ENCODE measurements around the gene QPCT.
A peak's percentile ranks its signal among the peaks of the same experiment; 100 is the strongest.
"Not testable (repeated sequence)": the region's sequence is repeated elsewhere in the genome, so short reads cannot be mapped to it uniquely, and the experiment has no call there.

The QPCT gene

DNA sequence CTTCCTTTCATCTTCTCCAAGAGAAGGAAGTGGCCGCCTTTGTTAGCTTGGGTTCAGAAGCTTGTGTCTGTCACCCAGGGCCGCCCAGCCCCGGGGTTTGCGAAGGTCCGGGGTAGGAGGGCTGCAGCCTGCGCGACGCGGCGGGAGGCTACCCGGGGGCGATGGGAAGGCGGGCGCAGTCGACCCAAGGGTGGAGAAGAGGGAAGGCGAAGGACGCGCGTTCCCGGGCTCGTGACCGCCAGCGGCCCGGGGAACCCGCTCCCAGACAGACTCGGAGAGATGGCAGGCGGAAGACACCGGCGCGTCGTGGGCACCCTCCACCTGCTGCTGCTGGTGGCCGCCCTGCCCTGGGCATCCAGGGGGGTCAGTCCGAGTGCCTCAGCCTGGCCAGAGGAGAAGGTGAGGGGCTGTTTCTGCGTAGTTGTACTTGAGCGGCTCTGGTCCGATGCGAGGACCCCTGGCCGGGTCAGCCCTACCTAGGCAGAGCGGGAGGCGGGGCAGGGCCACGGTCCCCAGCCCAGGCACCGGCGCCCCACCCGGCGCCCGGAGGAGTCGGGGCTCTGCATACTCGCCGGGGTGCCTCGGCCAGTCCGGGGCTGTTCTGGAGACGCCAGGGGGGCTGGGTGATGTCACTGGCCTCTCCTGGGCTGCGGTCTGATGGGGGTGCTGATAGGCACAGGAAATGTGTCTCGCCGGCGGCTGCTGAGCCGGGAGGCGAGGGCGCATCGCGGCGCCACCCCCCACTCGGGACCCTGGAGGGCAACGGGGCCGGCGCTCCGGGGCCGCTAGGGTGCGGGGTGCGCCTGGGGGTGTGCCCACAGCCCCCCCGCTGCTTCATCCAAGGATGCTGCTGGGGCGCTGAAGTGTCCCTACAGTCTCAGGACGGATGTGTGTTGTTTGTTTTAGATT lies at the start of gene QPCT:
Gene QPCT, plus strand, starts transcription at position 178 of the 909 bp plus-strand sequence. Its CDS starts 102 bp downstream, at position 280.
- DNase-seq, result peak; percentile 81

DNA sequence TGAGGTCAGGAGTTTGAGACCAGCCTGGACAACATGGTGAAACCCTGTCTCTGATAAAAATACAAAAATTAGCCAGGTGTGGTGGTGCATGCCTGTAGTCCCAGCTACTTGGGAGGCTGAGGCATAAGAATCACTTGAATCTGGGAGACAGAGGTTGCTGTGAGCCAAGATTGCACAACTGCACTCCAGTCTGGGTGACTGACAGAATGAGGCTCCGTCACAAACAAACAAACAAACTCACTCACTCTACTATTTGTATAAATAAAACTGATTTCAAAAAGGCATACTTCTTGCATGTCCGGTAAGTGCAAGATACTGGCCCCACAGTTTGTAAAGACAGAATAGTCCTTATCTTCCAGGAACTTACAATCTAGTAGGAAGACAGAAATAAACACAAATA lies 49.6 kb upstream of the QPCT start:
- DNase-seq, result not testable (repeated sequence)

DNA sequence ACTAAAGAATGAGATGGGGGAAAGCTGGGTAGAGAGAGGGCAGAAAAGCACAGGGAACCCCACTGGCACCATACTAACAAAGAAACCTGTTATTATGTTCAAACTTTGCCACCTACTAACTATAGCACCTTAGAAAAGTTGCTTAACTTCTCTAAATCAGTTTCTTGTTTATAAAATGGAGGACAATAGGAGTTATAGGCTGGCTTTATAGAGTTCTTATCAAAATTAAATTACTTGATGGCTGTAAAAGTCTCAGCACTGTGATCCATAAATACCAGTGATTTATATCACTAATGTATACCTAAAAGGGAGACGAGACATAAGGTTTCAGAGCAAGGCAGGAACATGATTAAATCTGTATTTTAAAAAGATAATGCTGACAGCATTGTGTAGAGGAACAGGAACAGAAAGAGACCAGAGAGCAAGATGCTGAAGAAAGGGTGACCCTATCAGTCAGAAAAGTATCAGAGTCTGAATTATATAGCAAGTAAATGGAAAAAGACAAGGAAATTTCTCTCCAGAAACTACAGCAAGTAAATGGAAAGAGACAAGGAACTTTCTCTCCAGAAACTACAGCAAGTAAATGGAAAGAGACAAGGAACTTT lies 48.9 kb upstream of the QPCT start:
- no peak for DNase-seq

GRCh38 chr2:37297632-37298031 lies 46.8 kb upstream of the QPCT start:
- DNase-seq, result no peak

GRCh38 chr2:37300146-37300545 lies 44.3 kb upstream of the QPCT start:
- no peak for DNase-seq

- DNase-seq, result no peak
Measured at GRCh38 chr2:37300578-37300977, 43.9 kb upstream of the QPCT start.

- peak; percentile 28 for DNase-seq
Measured at GRCh38 chr2:37301408-37301807, 43.0 kb upstream of the QPCT start.

- no peak for DNase-seq
Measured at GRCh38 chr2:37302701-37303252, 41.7 kb upstream of the QPCT start.

GRCh38 chr2:37306024-37306423 lies 38.4 kb upstream of the QPCT start:
- DNase-seq, result no peak

- no peak for DNase-seq
Measured at GRCh38 chr2:37307500-37307899, 36.9 kb upstream of the QPCT start.

- DNase-seq, result no peak
Measured at GRCh38 chr2:37315364-37315763, 29.1 kb upstream of the QPCT start.

DNA sequence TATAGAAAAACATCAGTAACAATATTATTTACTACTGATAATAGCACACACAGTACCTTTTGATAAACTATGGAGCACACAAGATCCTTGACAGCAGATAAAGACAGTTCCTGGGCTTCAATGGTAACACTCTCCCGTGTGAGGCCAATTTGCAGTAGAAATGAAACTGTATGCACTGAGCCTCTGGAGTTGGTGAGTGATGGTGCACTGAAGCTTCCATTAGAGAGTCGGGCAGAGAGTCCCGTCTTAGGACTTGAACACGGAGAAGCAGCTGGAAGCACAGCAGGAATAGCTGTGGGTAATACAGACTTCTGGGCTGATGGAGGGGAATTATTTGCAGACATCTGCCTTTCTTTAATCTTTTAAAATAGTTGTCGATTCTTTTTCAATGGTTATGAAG lies 28.2 kb upstream of the QPCT start:
- no peak for DNase-seq

DNA sequence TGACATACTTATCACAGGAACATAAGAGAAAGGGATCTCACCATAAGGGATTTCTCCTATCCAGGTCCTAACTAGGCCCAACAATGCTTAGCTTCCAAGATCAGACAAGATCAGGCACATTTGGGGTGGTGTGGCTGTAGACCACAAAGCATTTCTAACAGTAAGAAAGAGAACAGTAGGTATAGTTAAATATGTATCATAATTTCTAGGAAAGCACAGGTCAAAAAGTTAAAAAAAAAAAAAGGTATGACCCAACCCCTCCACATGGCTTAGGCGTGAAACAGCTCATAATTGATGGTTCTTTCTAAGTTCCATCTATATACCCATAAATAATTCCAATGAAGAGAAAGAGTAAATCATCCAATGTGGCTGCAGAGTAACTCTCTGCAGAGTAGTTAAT lies 26.7 kb upstream of the QPCT start:
- DNase-seq, result no peak

DNA sequence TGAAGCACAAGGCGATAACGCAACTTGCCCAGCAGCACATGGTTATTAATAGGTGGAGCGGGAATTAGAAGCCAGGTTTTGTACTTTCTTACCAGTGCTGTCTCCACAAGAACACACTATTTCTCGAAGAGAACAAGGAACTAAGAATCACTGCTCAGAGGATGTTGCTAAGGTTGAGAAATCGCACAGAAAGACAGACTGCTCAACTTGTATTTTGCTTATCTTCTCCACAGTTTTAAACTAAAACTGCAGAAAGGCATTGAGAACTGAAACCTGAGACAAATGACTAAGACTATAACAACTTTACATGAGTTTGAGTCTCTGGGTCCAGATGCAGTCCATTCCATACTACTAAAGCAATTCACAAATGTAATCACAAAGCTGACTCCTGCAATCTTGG lies 26.0 kb upstream of the QPCT start:
- peak; percentile 39 for DNase-seq

DNA sequence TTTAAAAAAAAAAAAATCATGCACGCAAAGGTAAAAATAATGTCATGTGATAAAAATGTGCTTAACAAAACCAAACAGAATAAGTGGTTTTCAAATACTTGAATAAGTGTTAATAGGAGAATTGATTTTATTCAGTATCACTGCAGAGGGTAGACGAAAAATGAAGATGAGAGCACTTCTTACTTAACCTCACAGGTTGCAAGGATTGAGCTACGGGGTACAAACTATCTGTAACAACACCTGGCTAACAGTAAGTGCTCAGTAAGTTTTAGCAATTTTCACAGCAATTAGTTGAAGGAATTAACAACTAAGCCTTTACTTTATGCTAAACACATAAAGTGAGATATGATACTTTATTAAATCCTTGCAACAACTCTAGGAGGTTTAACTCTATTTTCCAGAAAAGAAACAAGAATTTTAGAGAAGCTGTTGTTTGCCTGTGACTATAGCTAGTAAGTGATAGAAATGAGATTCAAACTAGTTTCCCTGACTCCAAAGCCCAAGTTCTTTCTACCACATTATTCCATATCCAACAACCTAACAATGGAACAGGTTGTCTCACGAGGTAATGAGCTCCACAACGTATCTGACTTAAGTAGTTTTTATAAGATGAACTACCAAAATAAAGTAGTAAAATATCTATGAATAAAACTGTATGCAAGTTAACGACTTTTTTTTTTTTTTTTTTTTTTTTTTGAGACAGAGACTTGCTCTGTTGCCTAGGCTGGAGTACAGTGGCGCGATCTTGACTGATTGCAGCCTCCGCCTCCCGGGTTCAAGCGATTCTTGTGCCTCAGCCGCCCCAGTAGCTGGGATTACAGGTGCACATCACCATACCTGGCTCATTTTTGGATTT lies 24.4 kb upstream of the QPCT start:
- no peak for DNase-seq

DNA sequence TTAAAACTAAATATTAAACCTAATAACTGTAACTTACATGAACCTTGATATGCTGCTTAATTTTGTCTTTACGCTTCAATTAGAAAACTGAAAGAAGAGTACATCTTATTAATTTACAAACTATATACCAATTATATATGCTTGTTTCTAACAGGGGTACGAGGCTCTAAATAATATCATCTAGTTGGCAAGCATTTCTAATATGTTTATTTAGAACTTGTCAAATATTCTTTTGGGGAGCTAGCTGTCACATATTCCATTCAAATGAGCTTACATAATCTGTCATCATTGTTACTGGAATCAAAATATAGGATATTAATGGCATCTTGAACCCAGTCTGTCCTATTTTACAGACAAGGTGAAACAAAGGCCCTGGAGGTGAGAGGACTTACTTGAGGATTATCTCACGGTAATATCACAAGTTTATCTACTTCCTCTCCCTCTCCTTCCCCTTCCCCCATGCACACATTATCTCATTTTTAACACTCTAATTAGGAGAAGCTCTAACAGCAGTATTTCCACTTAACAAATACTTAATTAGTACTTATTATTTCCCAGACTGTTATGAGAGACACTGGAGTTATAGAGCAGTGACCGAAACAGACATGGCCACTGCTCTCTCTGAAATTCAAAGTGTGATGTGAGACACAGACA lies 23.3 kb upstream of the QPCT start:
- DNase-seq, result no peak

DNA sequence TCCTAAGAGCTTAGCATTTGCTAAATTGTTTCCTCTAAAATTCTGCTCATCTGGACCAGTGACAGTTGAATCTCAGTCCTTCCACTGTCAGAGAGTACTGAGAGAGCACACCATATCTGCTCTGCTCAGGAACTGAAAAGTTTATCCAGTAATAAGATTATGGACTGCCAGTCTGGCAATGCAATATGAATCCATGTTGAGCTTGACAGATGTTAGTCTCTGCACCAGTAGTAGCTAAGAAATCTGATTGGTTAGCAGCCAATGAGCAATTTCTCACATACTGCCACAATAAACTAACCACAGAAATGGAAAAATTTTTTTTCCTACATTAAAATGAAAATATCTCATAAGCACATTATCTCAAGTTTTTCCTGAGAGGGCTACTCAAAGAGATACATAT lies 22.1 kb upstream of the QPCT start:
- peak; percentile 22 for DNase-seq

DNA sequence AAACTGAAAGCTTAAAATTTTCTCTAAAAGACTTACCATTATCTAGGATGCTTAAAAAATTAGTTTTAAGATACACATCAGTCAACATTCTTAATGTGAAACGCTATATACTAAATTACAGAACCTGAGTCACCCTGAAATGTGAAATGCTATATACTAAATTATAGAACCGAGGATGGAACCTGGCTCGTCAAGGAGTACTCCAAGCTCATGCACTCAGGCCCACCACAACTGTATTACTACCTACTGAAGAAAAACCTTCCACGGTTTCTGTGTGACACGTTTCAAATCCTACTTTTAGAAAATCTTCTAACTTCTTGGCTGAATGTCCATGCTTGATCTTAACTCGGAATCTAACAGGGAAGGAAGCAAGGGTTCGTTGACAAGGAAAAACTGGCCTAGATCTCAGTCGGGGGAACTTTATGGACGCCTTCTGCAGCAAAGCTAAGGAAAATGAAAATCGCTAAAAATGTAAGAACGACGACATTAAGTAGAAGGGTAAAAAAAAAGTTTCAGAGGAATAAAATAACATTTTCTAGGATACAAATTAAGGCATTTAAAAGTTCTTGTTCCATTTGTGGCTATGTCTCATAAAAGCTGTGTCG lies 21.2 kb upstream of the QPCT start:
- DNase-seq, result peak; percentile 17

- peak; percentile 45 for DNase-seq
Measured at GRCh38 chr2:37323781-37324535, 20.5 kb upstream of the QPCT start.

GRCh38 chr2:37324536-37324785 lies 20.0 kb upstream of the QPCT start:
- no peak for DNase-seq

DNA sequence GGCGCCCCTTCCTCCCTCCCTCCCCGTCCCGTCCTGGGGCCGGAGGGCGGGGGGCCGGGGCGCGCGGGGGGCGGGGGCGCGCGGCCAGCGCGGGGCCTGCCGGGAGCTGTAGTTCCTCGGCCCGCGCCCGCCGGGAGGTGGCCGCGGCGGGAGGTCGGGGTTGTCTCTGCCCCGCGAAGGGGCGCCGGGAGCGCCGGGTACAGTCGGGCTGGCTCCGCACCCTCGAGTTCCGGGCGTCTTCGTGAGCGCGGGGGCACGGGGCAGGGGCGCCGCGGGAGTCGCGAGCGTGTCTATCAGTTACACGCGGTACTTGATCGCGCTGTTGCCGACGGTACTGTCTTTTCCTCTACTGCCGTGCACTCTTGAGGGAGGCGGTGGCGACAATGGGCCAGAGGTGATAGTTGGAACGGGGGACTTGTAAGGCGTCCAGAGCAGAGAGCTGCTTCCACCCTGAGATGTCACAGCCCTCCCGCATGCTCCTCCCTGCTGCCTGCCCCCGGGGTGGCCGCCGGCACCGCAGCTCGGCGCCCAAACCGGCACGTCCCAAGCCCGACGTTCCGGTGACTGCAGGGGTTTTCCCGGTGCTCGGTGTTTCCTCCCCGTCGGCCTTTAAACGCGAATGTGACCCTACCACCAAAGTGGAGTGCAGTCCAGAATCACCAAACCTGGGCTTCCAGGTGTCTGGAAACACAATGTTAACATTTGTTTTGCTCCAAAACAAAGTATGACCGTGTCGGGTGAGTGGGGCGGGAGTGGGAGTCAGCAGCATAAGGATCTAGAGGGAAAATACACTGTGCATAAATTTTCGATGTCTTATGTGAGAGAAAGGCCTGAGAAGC lies 19.4 kb upstream of the QPCT start, which contains the start of gene PRKD3:
Gene PRKD3, minus strand, starts transcription at position 48 of the 839 bp plus-strand sequence. CDS start 8,309 bp downstream, outside the sequence.
- DNase-seq, result peak; percentile 75
